Tibial nerve (tissue), 4 donors: ENCODE measurements around the gene EVX1. TPM values are rescaled to one million over a fixed set of nuclear protein-coding genes. Genes with fewer than 3 reads are reported as not detected.

Source experiments
- DNase-seq, 2 donors: peaks; one replicate each; pipeline ENCODE4 v3.0.0-alpha.2; 2019; ENCODE audit warnings: low spot score in 2 of 2
- H3K27ac ChIP-seq, 4 donors: fragments of 200-600 bp; sonication (generic) in 3 of 4; one replicate each; pipeline ENCODE4 v1.5.1; 2017 to 2019; ENCODE audit warnings: mild to moderate bottlenecking in 1 of 4
- H3K27me3 ChIP-seq, 2 donors: fragments of 200-600 bp; sonication (generic) in 1 of 2; one replicate each; pipeline versions ENCODE4 v1.5.1 to v1.6.0; 2017 to 2019
- H3K36me3 ChIP-seq, 3 donors: fragments of 200-600 bp; sonication (generic); one replicate each; pipeline ENCODE4 v1.5.1; 2018 to 2019
- H3K4me1 ChIP-seq, 4 donors: fragments of 200-600 bp; sonication (generic) in 3 of 4; one replicate each; pipeline ENCODE4 v1.5.1; 2017 to 2019
- H3K4me3 ChIP-seq, 4 donors: fragments of 200-600 bp; sonication (generic) in 3 of 4; one replicate each; pipeline ENCODE4 v1.5.1; 2017 to 2019; ENCODE audit warnings: mild to moderate bottlenecking in 1 of 4, moderate library complexity in 1 of 4
- H3K9me3 ChIP-seq, 4 donors: fragments of 200-600 bp; sonication (generic) in 3 of 4; one replicate each; pipeline ENCODE4 v1.5.1; 2017 to 2019
- CTCF ChIP-seq, 5 experiments: fragments of 200-600 bp in 3 of 5; fragments of 450-650 bp in 2 of 5; sonication (generic) in 3 of 5; IDR thresholded peaks; one replicate each; pipeline ENCODE4 v1.5.1; 2016 to 2019; ENCODE audit warnings: antibody characterized with exemption in 5 of 5, mild to moderate bottlenecking in 3 of 5, moderate library complexity in 2 of 5
- EP300 ChIP-seq, 2 donors: sonication (generic); formaldehyde crosslinking; IDR thresholded peaks; one replicate each; pipeline ENCODE4 v1.6.1; 2017; ENCODE audit warnings: antibody characterized with exemption in 2 of 2, mild to moderate bottlenecking in 1 of 2
- POLR2A ChIP-seq, 2 donors: fragments of 450-650 bp; IDR thresholded peaks; one replicate each; pipeline ENCODE4 v1.6.1; 2017; ENCODE audit warnings: antibody characterized with exemption in 2 of 2, mild to moderate bottlenecking in 2 of 2, moderate library complexity in 2 of 2
- WGBS, 2 donors: methylation state at CpG; one replicate each; pipeline ENCODE4 v1.1.5; 2018; 5-methylcytosine and 5-hydroxymethylcytosine counted together
- total RNA-seq, 4 donors: library from RNA; depleted of rRNA; stranded (reverse); fragments of >200 nt; gene quantifications; one replicate each; pipeline ENCODE4 v1.1.0, GENCODE V29; 2016

The EVX1 gene
- total RNA-seq, 4 donors from 2014 or later: not detected

GRCh38 chr7:27219821-27220220, 22.8 kb upstream of the EVX1 start:
- 78 to 79% methylated on average over 4 of the region's 4 CpGs for WGBS, 2 donors
- Histone ChIP-seq H3K36me3 (no peaks in the 10 kb centered on the region), H3K9me3 (no peaks in the 10 kb centered on the region), H3K4me3 (no peak overlapping the region), H3K4me1 (peaks cover 0 to 5% (median 0%) of the 10 kb centered on the region in 4 donors), H3K27me3 (peaks cover 0 to 83% of the 10 kb centered on the region in 2 donors), H3K27ac (no peak overlapping the region)
- TF ChIP-seq POLR2A (IDR thresholded peaks at IDR 0.05): no peak
- TF ChIP-seq CTCF (IDR thresholded peaks at IDR 0.05): no peak
- no peak for TF ChIP-seq EP300 (IDR thresholded peaks at IDR 0.05)
- no peak for DNase-seq

- no peaks in the 10 kb centered on the region for H3K36me3 ChIP-seq
- WGBS, 2 donors: 25 to 36% methylated on average over 38 to 41 of the region's 45 CpGs
- no peak for DNase-seq
Measured at GRCh38 chr7:27220440-27220955, 22.1 kb upstream of the EVX1 start.

GRCh38 chr7:27221201-27221797, 21.3 kb upstream of the EVX1 start:
- Histone ChIP-seq H3K36me3 (no peaks in the 10 kb centered on the region), H3K27ac (no peak overlapping the region), H3K4me3 (no peak overlapping the region), H3K4me1 (peaks cover 0 to 14% (median 0%) of the 10 kb centered on the region in 4 donors), H3K9me3 (no peaks in the 10 kb centered on the region), H3K27me3 (peaks cover 0 to 91% of the 10 kb centered on the region in 2 donors)
- DNase-seq: no peak
- no peak for TF ChIP-seq POLR2A (IDR thresholded peaks at IDR 0.05)
- no peak for TF ChIP-seq EP300 (IDR thresholded peaks at IDR 0.05)
- TF ChIP-seq CTCF (IDR thresholded peaks at IDR 0.05): no peak
- 92 to 94% methylated on average over 3 of the region's 3 CpGs for WGBS, 2 donors

More at GRCh38 chr7:27220440-27220955, 22.1 kb upstream of the EVX1 start:
- peaks cover 0 to 12% (median 0%) of the 10 kb centered on the region in 4 donors for H3K4me1 ChIP-seq
- TF ChIP-seq CTCF (IDR thresholded peaks at IDR 0.05): no peak
- TF ChIP-seq POLR2A (IDR thresholded peaks at IDR 0.05): no peak
- no peak for TF ChIP-seq EP300 (IDR thresholded peaks at IDR 0.05)
- H3K9me3 ChIP-seq: no peaks in the 10 kb centered on the region
- no peak overlapping the region for H3K27ac ChIP-seq
- peak overlapping the region in 1 of 4 donors; percentile 2 for H3K4me3 ChIP-seq
- peaks cover 0 to 83% of the 10 kb centered on the region in 2 donors for H3K27me3 ChIP-seq

- no peak for DNase-seq
- TF ChIP-seq POLR2A (IDR thresholded peaks at IDR 0.05) (no peak), CTCF (IDR thresholded peaks at IDR 0.05) (no peak), EP300 (IDR thresholded peaks at IDR 0.05) (no peak)
- Histone ChIP-seq H3K36me3 (no peaks in the 10 kb centered on the region), H3K4me1 (peaks cover 0 to 14% (median 0%) of the 10 kb centered on the region in 4 donors), H3K27me3 (peaks cover 0 to 91% of the 10 kb centered on the region in 2 donors), H3K9me3 (no peaks in the 10 kb centered on the region), H3K27ac (no peak overlapping the region), H3K4me3 (no peak overlapping the region)
Measured at GRCh38 chr7:27223941-27224575, 18.5 kb upstream of the EVX1 start.
